ENCODE data around the gene METTL5. TPM values are rescaled to one million over a fixed set of nuclear protein-coding genes. Genes with fewer than 3 reads are reported as not detected.

The METTL5 gene
- polyA plus RNA-seq, 1 of the 3 experiments (the other 2 are of a cell fraction): 40.7 TPM

GRCh38 chr2:169868951-169869350, 44.2 kb upstream of the METTL5 start:
- H3K27me3 ChIP-seq (ENCODE audit: insufficient read depth): no peaks in the 10 kb centered on the region
- ChIA-PET CTCF (interaction anchor here (1.1 kb wide), 1 partner anchor 391 kb away, joined by 3 read pairs; no protein-coding TSS in a partner anchor), POLR2A (no interaction called here)

More at GRCh38 chr2:169868951-169869350, 44.2 kb upstream of the METTL5 start:
- Histone ChIP-seq H3K9me2 (no peaks in the 10 kb centered on the region), H3K36me3 (replicated peaks in 1 of 2; ENCODE audit: control insufficient read depth in 1 of 2, insufficient read depth in 2 of 2, low read length in 1 of 2) (peaks cover 0 to 9% of the 10 kb centered on the region in 2 experiments), H3K27ac (ENCODE audit: low read depth in 2 of 2, low read length in 1 of 2) (0 out of 4 replicates have a peak overlapping the region, but pooled peaks of 1 of the 2 experiments have one; percentile 9), H3K79me2 (ENCODE audit: insufficient read depth) (peaks cover 57% of the 10 kb centered on the region), H3K4me1 (ENCODE audit: control insufficient read depth in 1 of 2, insufficient read depth in 2 of 2, low read depth in 1 of 2, low read length in 1 of 2) (peaks cover 0 to 2% of the 10 kb centered on the region in 2 experiments; a peak in 2 of 4 replicates), H3K9ac (no peak overlapping the region), H3K4me3 (ENCODE audit: low read depth in 2 of 2, low read length in 1 of 2) (no peak overlapping the region), H2AFZ (ENCODE audit: low read depth) (no peak overlapping the region), H3K9me3 (no peaks in the 10 kb centered on the region), H4K20me1 (ENCODE audit: insufficient read depth) (0 out of 2 replicates have a peak, but pooled peaks cover 7% of the 10 kb centered on the region), H3F3A (replicated peaks; ENCODE audit: insufficient read depth) (peaks cover 10% of the 10 kb centered on the region), H3K4me2 (no peak overlapping the region)
- 91% methylated on average over 7 of the region's 7 CpGs for WGBS (ENCODE audit: low lambda C conversion rate)
- no peak for DNase-seq
- TF ChIP-seq CHD2 (IDR thresholded peaks at IDR 0.05; ENCODE audit: low read length, partially characterized antibody) (no peak), EP300 (IDR thresholded peaks at IDR 0.05; ENCODE audit: borderline replicate concordance in 1 of 2, low read depth in 1 of 2, low read length in 1 of 2) (no peak), CTCF (IDR thresholded peaks at IDR 0.05) (no peak), TEAD4 (IDR thresholded peaks at IDR 0.05; ENCODE audit: borderline replicate concordance, insufficient read depth) (no peak), RAD21 (IDR thresholded peaks at IDR 0.05; ENCODE audit: low read length) (no peak), GATA2 (CRISPR knock-in tag; IDR thresholded peaks at IDR 0.05) (no peak), EZH2phosphoT487 (IDR thresholded peaks at IDR 0.05; ENCODE audit: borderline replicate concordance, low read depth) (no peak), MXI1 (IDR thresholded peaks at IDR 0.05; ENCODE audit: low read depth, low read length) (no peak), MEF2A (IDR thresholded peaks at IDR 0.05; ENCODE audit: borderline replicate concordance, low read depth) (no peak), REST (IDR thresholded peaks at IDR 0.05; ENCODE audit: low read depth, low read length) (no peak), RXRA (IDR thresholded peaks at IDR 0.05; ENCODE audit: borderline replicate concordance, low read depth) (no peak), RCOR1 (IDR thresholded peaks at IDR 0.05; ENCODE audit: low read length) (no peak), NRF1 (IDR thresholded peaks at IDR 0.05; ENCODE audit: low read depth, low read length) (no peak), FOSL2 (IDR thresholded peaks at IDR 0.05; ENCODE audit: borderline replicate concordance, low read depth) (no peak), YY1 (IDR thresholded peaks at IDR 0.05; ENCODE audit: low read depth) (no peak), FOXJ3 (CRISPR knock-in tag; IDR thresholded peaks at IDR 0.05) (no peak), GABPA (IDR thresholded peaks at IDR 0.05; ENCODE audit: low read depth) (no peak)
- TF ChIP-seq, protein P1, sequence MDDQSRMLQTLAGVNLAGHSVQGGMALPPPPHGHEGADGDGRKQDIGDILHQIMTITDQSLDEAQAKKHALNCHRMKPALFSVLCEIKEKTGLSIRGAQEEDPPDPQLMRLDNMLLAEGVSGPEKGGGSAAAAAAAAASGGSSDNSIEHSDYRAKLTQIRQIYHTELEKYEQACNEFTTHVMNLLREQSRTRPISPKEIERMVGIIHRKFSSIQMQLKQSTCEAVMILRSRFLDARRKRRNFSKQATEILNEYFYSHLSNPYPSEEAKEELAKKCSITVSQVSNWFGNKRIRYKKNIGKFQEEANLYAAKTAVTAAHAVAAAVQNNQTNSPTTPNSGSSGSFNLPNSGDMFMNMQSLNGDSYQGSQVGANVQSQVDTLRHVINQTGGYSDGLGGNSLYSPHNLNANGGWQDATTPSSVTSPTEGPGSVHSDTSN (IDR thresholded peaks at IDR 0.05): no peak
- TF ChIP-seq, protein P2, sequence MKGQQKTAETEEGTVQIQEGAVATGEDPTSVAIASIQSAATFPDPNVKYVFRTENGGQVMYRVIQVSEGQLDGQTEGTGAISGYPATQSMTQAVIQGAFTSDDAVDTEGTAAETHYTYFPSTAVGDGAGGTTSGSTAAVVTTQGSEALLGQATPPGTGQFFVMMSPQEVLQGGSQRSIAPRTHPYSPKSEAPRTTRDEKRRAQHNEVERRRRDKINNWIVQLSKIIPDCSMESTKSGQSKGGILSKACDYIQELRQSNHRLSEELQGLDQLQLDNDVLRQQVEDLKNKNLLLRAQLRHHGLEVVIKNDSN (IDR thresholded peaks at IDR 0.05; ENCODE audit: borderline replicate concordance, low read depth): no peak
- TF ChIP-seq, protein P3, sequence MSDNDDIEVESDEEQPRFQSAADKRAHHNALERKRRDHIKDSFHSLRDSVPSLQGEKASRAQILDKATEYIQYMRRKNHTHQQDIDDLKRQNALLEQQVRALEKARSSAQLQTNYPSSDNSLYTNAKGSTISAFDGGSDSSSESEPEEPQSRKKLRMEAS (IDR thresholded peaks at IDR 0.05; ENCODE audit: low read depth): no peak

Data from SK-N-SH (cell line).